DOHH2 (cell line): Measurements from ENCODE around the gene C16orf78.
"Not testable (repeated sequence)": the region's sequence is repeated elsewhere in the genome, so short reads cannot be mapped to it uniquely, and the experiment has no call there.

Experiments
- EZH2phosphoT487 ChIP-seq: fragments of 200-600 bp; sonication (generic); IDR thresholded peaks from 2 replicates; pipeline ENCODE4 v1.6.1; 2017; ENCODE audit warnings: borderline replicate concordance, mild to moderate bottlenecking, antibody characterized with exemption, low read length, moderate library complexity, mixed read lengths
- TF ChIP-seq, protein P1 (sequence below): fragments of 200-600 bp; sonication (generic); IDR thresholded peaks from one replicate; pipeline ENCODE4 v1.5.1; 2014; ENCODE audit warnings: antibody characterized with exemption, mild to moderate bottlenecking, low read depth, low read length; ENCODE audit not compliant: poor library complexity, severe bottlenecking

DNA sequence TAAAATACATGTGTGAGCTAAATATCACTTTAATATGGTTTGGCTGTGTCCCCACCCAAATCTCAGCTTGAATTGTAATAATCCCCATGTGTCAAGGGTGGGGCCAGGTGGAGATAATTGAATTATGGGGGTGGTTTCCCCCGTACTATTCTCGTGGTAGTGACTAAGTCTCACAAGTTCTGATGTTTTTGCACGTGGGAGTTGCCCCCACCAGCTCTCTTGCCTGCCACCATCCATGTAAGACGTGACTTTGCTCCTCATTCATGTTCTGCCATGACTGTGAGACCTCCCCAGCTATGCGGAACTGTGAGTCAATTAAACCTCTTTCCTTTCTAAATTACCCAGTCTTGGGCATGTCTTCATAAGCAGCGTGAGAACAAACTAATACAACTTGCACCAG is 11.9 kb upstream of the C16orf78 start:
- TF ChIP-seq, protein P1, sequence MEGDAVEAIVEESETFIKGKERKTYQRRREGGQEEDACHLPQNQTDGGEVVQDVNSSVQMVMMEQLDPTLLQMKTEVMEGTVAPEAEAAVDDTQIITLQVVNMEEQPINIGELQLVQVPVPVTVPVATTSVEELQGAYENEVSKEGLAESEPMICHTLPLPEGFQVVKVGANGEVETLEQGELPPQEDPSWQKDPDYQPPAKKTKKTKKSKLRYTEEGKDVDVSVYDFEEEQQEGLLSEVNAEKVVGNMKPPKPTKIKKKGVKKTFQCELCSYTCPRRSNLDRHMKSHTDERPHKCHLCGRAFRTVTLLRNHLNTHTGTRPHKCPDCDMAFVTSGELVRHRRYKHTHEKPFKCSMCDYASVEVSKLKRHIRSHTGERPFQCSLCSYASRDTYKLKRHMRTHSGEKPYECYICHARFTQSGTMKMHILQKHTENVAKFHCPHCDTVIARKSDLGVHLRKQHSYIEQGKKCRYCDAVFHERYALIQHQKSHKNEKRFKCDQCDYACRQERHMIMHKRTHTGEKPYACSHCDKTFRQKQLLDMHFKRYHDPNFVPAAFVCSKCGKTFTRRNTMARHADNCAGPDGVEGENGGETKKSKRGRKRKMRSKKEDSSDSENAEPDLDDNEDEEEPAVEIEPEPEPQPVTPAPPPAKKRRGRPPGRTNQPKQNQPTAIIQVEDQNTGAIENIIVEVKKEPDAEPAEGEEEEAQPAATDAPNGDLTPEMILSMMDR, result not testable (repeated sequence)
- TF ChIP-seq EZH2phosphoT487, result not testable (repeated sequence)
